Uterus (tissue), 2 donors: ENCODE data around the gene PPM1H.

Source experiments
- POLR2A ChIP-seq, 2 donors: fragments of 450-650 bp; IDR thresholded peaks; one replicate each; pipeline ENCODE4 v1.6.1; 2016; ENCODE audit warnings: antibody characterized with exemption in 2 of 2, mild to moderate bottlenecking in 1 of 2, moderate library complexity in 1 of 2
- TF ChIP-seq, protein P1 (sequence below), 4 experiments: fragments of 200-600 bp in 2 of 4; fragments of 450-650 bp in 2 of 4; sonication (generic) in 2 of 4; IDR thresholded peaks; one replicate each; pipeline ENCODE4 v1.5.1; 2016 to 2019; ENCODE audit warnings: antibody characterized with exemption in 4 of 4, mild to moderate bottlenecking in 2 of 4, moderate library complexity in 1 of 4

DNA sequence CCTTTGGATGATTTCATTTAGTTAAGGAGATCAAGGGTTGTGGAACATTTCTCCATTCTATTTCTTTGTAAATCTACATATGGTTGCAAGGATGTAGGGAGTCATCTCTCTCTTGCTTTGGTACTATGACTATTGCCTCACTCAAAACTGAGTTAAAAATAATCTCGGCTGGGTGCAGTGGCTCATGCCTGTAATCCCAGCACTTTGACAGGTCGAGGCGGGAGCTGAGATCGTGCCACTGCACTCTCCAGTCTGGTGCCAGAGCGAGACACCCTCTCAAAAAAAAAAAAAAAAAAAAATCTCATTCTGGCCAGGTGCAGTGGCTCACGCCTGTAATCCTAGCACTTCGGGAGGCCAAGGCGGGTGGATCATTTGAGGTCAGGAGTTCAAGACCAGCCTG, 24.8 kb upstream of the PPM1H start:
- TF ChIP-seq, protein P1, sequence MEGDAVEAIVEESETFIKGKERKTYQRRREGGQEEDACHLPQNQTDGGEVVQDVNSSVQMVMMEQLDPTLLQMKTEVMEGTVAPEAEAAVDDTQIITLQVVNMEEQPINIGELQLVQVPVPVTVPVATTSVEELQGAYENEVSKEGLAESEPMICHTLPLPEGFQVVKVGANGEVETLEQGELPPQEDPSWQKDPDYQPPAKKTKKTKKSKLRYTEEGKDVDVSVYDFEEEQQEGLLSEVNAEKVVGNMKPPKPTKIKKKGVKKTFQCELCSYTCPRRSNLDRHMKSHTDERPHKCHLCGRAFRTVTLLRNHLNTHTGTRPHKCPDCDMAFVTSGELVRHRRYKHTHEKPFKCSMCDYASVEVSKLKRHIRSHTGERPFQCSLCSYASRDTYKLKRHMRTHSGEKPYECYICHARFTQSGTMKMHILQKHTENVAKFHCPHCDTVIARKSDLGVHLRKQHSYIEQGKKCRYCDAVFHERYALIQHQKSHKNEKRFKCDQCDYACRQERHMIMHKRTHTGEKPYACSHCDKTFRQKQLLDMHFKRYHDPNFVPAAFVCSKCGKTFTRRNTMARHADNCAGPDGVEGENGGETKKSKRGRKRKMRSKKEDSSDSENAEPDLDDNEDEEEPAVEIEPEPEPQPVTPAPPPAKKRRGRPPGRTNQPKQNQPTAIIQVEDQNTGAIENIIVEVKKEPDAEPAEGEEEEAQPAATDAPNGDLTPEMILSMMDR (IDR thresholded peaks at IDR 0.05): no peak
- TF ChIP-seq POLR2A (IDR thresholded peaks at IDR 0.05): no peak
